ENCODE results near the gene ARSI. TPM values are rescaled to one million over a fixed set of nuclear protein-coding genes. Genes with fewer than 3 reads are reported as not detected.

Gene ARSI
- total RNA-seq, 5 donors from 2014 or later (not counting 1 experiment from before 2014, with no cell fraction given), result 0.09 TPM; not detected in 4

DNA sequence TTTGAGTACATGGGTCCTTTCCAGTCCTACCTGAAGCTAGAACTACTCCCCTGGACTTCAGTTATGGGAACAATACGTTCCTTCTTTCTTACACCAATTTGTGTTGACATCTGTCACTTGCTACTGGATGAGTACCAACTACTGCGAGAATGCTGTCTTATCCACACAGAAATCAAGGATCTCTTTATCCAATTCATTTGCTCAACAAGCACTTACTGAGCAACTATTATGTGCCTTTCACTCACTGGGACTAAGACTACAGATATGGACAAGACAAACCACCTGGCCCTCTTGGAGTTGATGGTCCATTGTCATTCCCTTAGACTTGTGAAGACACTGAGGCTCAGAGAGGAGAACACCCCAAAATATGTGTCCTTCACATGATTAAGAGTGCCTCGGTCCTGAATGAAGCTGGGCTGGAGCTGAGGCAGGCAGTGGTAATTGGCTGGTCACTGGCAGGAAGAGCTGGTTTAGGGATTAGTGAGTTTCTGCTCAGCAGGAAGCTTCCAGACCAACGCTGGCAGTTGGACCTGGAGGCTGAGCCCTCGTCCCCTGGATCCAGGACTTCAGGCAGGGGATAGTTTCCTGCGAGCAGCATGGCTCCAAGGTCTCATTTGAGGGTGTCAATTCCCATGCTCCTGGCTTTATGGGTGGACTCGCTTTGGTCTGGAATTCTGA lies 8.4 kb upstream of the ARSI start:
- POLR2A ChIA-PET, result no interaction called here

DNA sequence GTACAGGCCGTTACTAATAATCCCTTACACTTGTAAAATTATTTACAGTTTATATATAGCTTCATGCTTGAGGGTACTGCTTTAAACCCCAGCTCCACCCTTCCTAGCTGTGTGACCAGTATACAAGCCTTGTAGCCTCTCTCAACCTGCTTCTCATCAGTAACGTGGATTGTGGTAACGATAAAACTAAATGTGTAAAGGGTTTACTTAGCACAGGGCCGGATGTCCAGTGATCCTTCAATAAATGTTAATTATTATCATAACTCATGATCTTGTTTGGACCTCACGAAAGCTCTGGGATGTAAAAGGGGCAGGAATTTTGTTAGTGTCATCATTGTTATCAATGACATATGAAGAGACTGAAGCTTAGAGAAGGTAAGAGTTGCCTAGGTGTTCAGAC lies 7.5 kb upstream of the ARSI start:
- Mint-ChIP-seq H3K4me1 (peaks cover 0 to 6% (median 2%) of the 10 kb centered on the region in 3 donors), H3K36me3 (no peaks in the 10 kb centered on the region), H3K27ac (no peak overlapping the region), H3K27me3 (peaks cover 3 to 4% of the 10 kb centered on the region in 2 donors), H3K9me3 (no peaks in the 10 kb centered on the region), H3K4me3 (no peak overlapping the region)
- no peaks in the 10 kb centered on the region for H3K36me3 ChIP-seq (ENCODE audit: control insufficient read depth in 2 of 2, extremely low read depth in 1 of 2, insufficient read depth in 1 of 2, low read length in 1 of 2)
- H3K4me1 ChIP-seq (ENCODE audit: control insufficient read depth in 1 of 2, extremely low read depth in 1 of 2, insufficient read depth in 2 of 2, low read length in 2 of 2), result no peaks in the 10 kb centered on the region
- POLR2A ChIA-PET, result no interaction called here
- H3K27ac ChIP-seq (ENCODE audit: low read length), result no peak overlapping the region
- ATAC-seq (replicated peaks in 1 of 4) (no peak), DNase-seq (no peak)
- CTCF ChIA-PET, result interaction anchor here in 1 of 2 donors (0.5 kb wide), 1 partner anchor 866 kb away, joined by 4 read pairs; no protein-coding TSS in a partner anchor
- no CpG with 5 or more reads among the region's 5 CpGs for WGBS (ENCODE audit: insufficient coverage)
- H3K27me3 ChIP-seq (replicated peaks in 1 of 2; ENCODE audit: control insufficient read depth in 2 of 2, extremely low read depth in 1 of 2, insufficient read depth in 2 of 2, low read length in 1 of 2), result peaks cover 0 to 11% of the 10 kb centered on the region in 2 experiments
- H3K9me3 ChIP-seq, result no peaks in the 10 kb centered on the region
- H3K4me3 ChIP-seq (ENCODE audit: control insufficient read depth in 1 of 2, extremely low read depth in 1 of 2, low read length in 1 of 2), result no peak overlapping the region

More for the DNA sequence above, 8.4 kb upstream of the ARSI start:
- Histone ChIP-seq H3K36me3 (ENCODE audit: control insufficient read depth in 2 of 2, extremely low read depth in 1 of 2, insufficient read depth in 1 of 2, low read length in 1 of 2) (no peaks in the 10 kb centered on the region), H3K27ac (ENCODE audit: low read length) (no peak overlapping the region), H3K4me3 (ENCODE audit: control insufficient read depth in 1 of 2, extremely low read depth in 1 of 2, low read length in 1 of 2) (no peak overlapping the region), H3K4me1 (ENCODE audit: control insufficient read depth in 1 of 2, extremely low read depth in 1 of 2, insufficient read depth in 2 of 2, low read length in 2 of 2) (no peaks in the 10 kb centered on the region), H3K27me3 (replicated peaks in 1 of 2; ENCODE audit: control insufficient read depth in 2 of 2, extremely low read depth in 1 of 2, insufficient read depth in 2 of 2, low read length in 1 of 2) (peaks cover 0 to 11% of the 10 kb centered on the region in 2 experiments), H3K9me3 (no peaks in the 10 kb centered on the region)
- DNase-seq (no peak), ATAC-seq (replicated peaks in 1 of 4) (no peak)
- Mint-ChIP-seq H3K36me3 (no peaks in the 10 kb centered on the region), H3K4me3 (no peak overlapping the region), H3K27me3 (peaks cover 3 to 4% of the 10 kb centered on the region in 2 donors), H3K27ac (no peak overlapping the region), H3K4me1 (no peaks in the 10 kb centered on the region), H3K9me3 (no peaks in the 10 kb centered on the region)
- CTCF ChIA-PET, result no interaction called here
- 57% methylated on average over 5 of the region's 7 CpGs for WGBS (ENCODE audit: insufficient coverage)

DNA sequence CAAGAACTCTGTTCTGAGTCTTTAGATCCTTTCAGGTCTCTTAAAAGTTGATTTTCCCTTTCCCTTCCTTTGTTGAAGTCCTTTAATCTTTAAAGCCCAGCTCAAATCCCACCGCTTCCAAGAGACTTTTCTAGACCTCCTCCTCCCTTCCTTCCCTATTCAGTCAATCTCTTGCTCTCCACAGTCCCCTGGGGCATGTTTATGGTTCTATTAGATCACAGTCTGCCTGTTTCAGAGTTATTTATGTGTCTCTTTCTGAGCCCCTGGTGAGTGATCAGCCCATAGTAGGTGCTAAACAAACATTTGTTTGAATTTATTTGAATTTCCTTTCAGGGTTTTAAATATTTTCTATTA lies 7.2 kb upstream of the ARSI start:
- Histone ChIP-seq H3K27ac (ENCODE audit: low read length) (no peak overlapping the region), H3K4me1 (ENCODE audit: control insufficient read depth in 1 of 2, extremely low read depth in 1 of 2, insufficient read depth in 2 of 2, low read length in 2 of 2) (no peaks in the 10 kb centered on the region), H3K9me3 (no peaks in the 10 kb centered on the region), H3K4me3 (ENCODE audit: control insufficient read depth in 1 of 2, extremely low read depth in 1 of 2, low read length in 1 of 2) (no peak overlapping the region), H3K36me3 (ENCODE audit: control insufficient read depth in 2 of 2, extremely low read depth in 1 of 2, insufficient read depth in 1 of 2, low read length in 1 of 2) (no peaks in the 10 kb centered on the region), H3K27me3 (replicated peaks in 1 of 2; ENCODE audit: control insufficient read depth in 2 of 2, extremely low read depth in 1 of 2, insufficient read depth in 2 of 2, low read length in 1 of 2) (peaks cover 0 to 11% of the 10 kb centered on the region in 2 experiments)
- ChIA-PET CTCF (interaction anchor here in 1 of 2 donors (0.5 kb wide), 1 partner anchor 866 kb away, joined by 4 read pairs; no protein-coding TSS in a partner anchor), POLR2A (no interaction called here)
- Mint-ChIP-seq H3K9me3 (no peaks in the 10 kb centered on the region), H3K36me3 (no peaks in the 10 kb centered on the region), H3K4me1 (peaks cover 0 to 6% (median 2%) of the 10 kb centered on the region in 3 donors), H3K27ac (no peak overlapping the region), H3K27me3 (peaks cover 3 to 4% of the 10 kb centered on the region in 2 donors), H3K4me3 (no peak overlapping the region)
- no CpG with 5 or more reads among the region's 1 CpG for WGBS (ENCODE audit: insufficient coverage)
- ATAC-seq (replicated peaks in 1 of 4) (no peak), DNase-seq (no peak)

DNA sequence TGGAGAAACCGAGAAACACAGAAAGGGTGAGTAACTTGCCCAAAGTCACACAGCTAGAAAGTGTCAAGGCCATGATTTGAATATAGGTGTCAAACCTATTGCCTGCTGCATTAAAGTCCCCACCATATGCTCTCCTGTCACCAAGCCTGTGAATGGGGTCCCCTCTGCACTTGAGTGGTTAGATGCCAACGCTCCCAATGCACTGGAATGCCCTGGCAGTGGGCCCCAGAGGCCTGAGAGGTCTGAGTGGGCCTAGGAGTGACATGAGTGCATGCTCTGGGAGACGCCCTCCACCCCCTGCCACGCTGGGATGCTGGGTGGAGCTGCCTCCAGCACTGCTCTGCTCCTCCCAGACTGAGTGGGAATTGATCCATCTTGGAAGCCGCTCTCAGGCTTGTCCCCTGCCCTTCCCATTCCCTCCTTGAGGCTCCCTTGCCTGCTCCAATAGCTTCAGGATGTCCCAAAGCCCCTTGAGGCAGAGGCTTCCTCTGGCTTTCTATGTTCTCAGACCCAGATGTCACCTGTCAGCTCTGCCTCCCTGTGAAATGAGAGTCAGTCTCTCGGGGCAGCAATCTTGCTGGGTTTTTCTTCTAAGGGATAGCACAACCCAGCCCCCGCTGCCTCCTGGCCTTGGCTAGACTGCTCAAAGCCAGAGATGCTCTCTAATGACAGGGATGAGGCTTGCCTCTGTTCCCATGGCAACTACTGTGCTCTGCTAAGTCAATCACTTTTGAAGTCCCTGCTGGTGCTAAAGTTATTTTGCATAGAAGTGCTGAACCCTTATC lies 6.6 kb upstream of the ARSI start:
- H3K9me3 Mint-ChIP-seq, result no peaks in the 10 kb centered on the region
- Histone ChIP-seq H3K36me3 (ENCODE audit: control insufficient read depth in 2 of 2, extremely low read depth in 1 of 2, insufficient read depth in 1 of 2, low read length in 1 of 2) (no peaks in the 10 kb centered on the region), H3K4me1 (ENCODE audit: control insufficient read depth in 1 of 2, extremely low read depth in 1 of 2, insufficient read depth in 2 of 2, low read length in 2 of 2) (no peaks in the 10 kb centered on the region), H3K27ac (ENCODE audit: low read length) (no peak overlapping the region), H3K4me3 (ENCODE audit: control insufficient read depth in 1 of 2, extremely low read depth in 1 of 2, low read length in 1 of 2) (no peak overlapping the region), H3K9me3 (no peaks in the 10 kb centered on the region), H3K27me3 (replicated peaks in 1 of 2; ENCODE audit: control insufficient read depth in 2 of 2, extremely low read depth in 1 of 2, insufficient read depth in 2 of 2, low read length in 1 of 2) (peaks cover 4 to 15% of the 10 kb centered on the region in 2 experiments)
- H3K27ac Mint-ChIP-seq, result no peak overlapping the region
- ChIA-PET CTCF (interaction anchor here in 1 of 2 donors (0.5 kb wide), 1 partner anchor 867 kb away, joined by 4 read pairs; no protein-coding TSS in a partner anchor), POLR2A (no interaction called here)
- peaks cover 0 to 6% (median 2%) of the 10 kb centered on the region in 3 donors for H3K4me1 Mint-ChIP-seq
- no peak overlapping the region for H3K4me3 Mint-ChIP-seq
- peaks cover 4% of the 10 kb centered on the region in 2 donors for H3K27me3 Mint-ChIP-seq
- no peaks in the 10 kb centered on the region for H3K36me3 Mint-ChIP-seq
- DNase-seq (no peak), ATAC-seq (replicated peaks in 1 of 4) (no peak)
- 56% methylated on average over 6 of the region's 7 CpGs for WGBS (ENCODE audit: insufficient coverage)

DNA sequence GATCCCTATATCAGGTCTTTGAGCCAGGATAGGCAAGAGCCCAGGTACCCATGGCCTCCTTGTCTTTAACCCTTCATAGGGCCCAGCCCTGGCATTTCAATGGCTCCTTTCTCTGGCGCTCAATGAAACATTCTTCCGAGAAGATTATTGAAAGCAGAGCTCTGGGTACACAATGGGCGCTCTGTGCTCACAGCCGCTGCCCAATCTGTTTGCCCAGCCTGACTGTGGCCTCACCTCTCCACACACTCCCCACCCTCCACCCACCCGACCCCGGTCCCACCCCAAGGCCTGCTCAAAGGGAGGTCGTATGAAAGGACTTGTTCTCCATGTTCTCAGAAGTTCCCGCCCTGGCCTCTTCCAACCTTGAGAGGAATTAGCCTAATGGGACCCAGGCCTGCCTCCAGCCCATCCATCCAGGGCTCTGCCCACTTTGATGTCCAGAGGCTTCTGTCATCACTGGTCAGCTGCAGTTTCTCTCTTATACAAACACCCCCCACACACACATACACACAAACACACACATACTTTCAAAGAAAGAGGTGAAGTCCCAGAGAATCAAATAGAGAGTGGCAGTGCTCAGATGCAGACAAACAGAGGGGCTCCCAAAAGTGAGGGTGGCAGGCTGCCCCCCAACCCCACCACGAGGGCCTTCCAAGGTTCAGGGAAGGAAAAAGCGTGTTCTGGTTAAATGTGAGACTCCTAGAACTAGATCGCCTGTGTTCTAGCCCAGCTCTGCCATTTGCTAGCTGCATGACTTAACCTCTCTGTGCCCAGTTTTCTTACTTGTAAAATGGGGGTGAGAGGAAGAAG lies 5.1 kb upstream of the ARSI start:
- ATAC-seq (replicated peaks in 1 of 4) (no peak), DNase-seq (no peak)
- H3K4me3 Mint-ChIP-seq, result no peak overlapping the region
- Histone ChIP-seq H3K27ac (ENCODE audit: low read length) (no peak overlapping the region), H3K4me1 (ENCODE audit: control insufficient read depth in 1 of 2, extremely low read depth in 1 of 2, insufficient read depth in 2 of 2, low read length in 2 of 2) (no peaks in the 10 kb centered on the region), H3K4me3 (ENCODE audit: control insufficient read depth in 1 of 2, extremely low read depth in 1 of 2, low read length in 1 of 2) (no peak overlapping the region), H3K9me3 (no peaks in the 10 kb centered on the region), H3K27me3 (replicated peaks in 1 of 2; ENCODE audit: control insufficient read depth in 2 of 2, extremely low read depth in 1 of 2, insufficient read depth in 2 of 2, low read length in 1 of 2) (peaks cover 4 to 26% of the 10 kb centered on the region in 2 experiments), H3K36me3 (ENCODE audit: control insufficient read depth in 2 of 2, extremely low read depth in 1 of 2, insufficient read depth in 1 of 2, low read length in 1 of 2) (no peaks in the 10 kb centered on the region)
- no peaks in the 10 kb centered on the region for H3K9me3 Mint-ChIP-seq
- no peak overlapping the region for H3K27ac Mint-ChIP-seq
- ChIA-PET POLR2A (no interaction called here), CTCF (interaction anchor here in 1 of 2 donors (0.8 kb wide), 1 partner anchor 8 kb away, joined by 4 read pairs; no protein-coding TSS in a partner anchor)
- H3K36me3 Mint-ChIP-seq, result no peaks in the 10 kb centered on the region
- peaks cover 0 to 6% (median 2%) of the 10 kb centered on the region in 3 donors for H3K4me1 Mint-ChIP-seq
- peaks cover 14 to 17% of the 10 kb centered on the region in 2 donors for H3K27me3 Mint-ChIP-seq
- 79% methylated on average over 9 of the region's 11 CpGs for WGBS (ENCODE audit: insufficient coverage)

DNA sequence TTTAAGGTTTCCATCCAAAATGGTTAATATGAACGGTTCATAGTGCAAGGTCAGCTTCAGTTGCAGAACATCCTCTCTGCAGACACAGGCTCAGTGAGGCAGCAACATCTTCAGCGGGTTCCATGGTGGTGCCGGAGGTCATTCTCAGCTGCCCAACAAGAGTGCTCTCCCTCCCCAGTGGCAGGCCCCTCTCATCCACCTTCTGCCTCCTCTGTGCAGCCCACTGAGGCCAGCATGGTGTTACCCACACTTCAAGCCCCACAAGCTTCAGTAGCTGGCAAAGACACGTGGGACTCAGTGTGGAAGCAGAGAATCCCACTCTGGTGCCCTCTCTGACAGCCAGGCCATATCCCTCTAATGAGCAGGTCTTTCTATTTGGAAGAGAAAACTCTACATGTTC lies 4.1 kb upstream of the ARSI start:
- H3K4me3 Mint-ChIP-seq, result no peak overlapping the region
- no peak overlapping the region for H3K4me3 ChIP-seq (ENCODE audit: control insufficient read depth in 1 of 2, extremely low read depth in 1 of 2, low read length in 1 of 2)
- no peaks in the 10 kb centered on the region for H3K9me3 ChIP-seq
- no peaks in the 10 kb centered on the region for H3K9me3 Mint-ChIP-seq
- no peak overlapping the region for H3K27ac Mint-ChIP-seq
- H3K36me3 Mint-ChIP-seq, result no peaks in the 10 kb centered on the region
- no peak overlapping the region for H3K27ac ChIP-seq (ENCODE audit: low read length)
- H3K4me1 ChIP-seq (ENCODE audit: control insufficient read depth in 1 of 2, extremely low read depth in 1 of 2, insufficient read depth in 2 of 2, low read length in 2 of 2), result peaks cover 0 to 7% of the 10 kb centered on the region in 2 experiments
- H3K27me3 ChIP-seq (replicated peaks in 1 of 2; ENCODE audit: control insufficient read depth in 2 of 2, extremely low read depth in 1 of 2, insufficient read depth in 2 of 2, low read length in 1 of 2), result peaks cover 9 to 34% of the 10 kb centered on the region in 2 experiments
- WGBS (ENCODE audit: insufficient coverage), result 90% methylated on average over 4 of the region's 4 CpGs
- no peaks in the 10 kb centered on the region for H3K36me3 ChIP-seq (ENCODE audit: control insufficient read depth in 2 of 2, extremely low read depth in 1 of 2, insufficient read depth in 1 of 2, low read length in 1 of 2)
- CTCF ChIA-PET, result no interaction called here
- DNase-seq (no peak), ATAC-seq (replicated peaks in 1 of 4) (no peak)
- POLR2A ChIA-PET, result no interaction called here
- H3K27me3 Mint-ChIP-seq, result peaks cover 14 to 19% of the 10 kb centered on the region in 2 donors
- H3K4me1 Mint-ChIP-seq, result peaks cover under 1 to 6% (median 2%) of the 10 kb centered on the region in 3 donors
